SU-DHL-6 (cell line): ENCODE measurements around the gene FOCAD.

Experiments used
- CTCF ChIP-seq: fragments of 200-600 bp; sonication (generic); IDR thresholded peaks from one replicate; pipeline ENCODE4 v1.5.1; 2017; ENCODE audit warnings: antibody characterized with exemption, mild to moderate bottlenecking, low read length, moderate library complexity; ENCODE audit not compliant: insufficient read depth, poor library complexity, severe bottlenecking
- EZH2phosphoT487 ChIP-seq: fragments of 200-600 bp; sonication (generic), shearing (Covaris generic); conservative IDR thresholded peaks from 2 replicates; pipeline ENCODE4 v1.6.1; 2018; ENCODE audit warnings: mild to moderate bottlenecking, antibody characterized with exemption, low read length, moderate library complexity, mixed read lengths

DNA sequence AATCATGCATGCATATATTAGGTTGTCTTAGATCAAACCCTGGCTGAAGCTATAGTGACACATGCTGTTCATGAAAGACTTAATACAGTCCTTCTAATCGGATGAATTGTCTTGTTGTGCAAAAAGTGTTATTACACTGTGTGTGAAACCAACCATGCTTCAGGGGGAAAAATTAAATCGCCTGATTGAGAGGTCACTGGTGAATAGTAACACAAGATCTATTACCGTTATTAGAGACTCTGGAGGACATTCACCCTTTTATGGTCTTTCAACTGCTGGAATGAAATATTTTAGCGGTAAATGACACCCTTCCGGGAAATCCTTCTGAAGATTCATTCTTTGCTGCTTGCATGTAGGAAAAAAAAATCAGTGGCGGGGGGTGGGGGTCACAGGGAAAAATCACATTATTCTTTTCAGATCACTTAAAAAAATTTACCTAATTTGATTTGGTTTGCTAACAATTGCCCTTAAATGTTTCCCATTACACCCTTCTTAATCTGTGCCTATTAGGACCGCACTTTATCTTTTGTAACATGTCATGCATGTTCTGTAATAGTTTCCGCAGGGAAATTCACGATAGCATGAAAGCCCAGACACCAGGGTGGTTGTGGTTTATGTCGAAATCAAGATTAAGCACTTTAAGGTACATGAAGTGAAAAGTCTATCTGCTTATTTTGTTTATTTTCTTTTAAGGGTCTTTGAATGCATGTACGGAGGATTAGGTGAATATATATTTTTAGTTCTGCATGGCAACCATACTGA, 120.6 kb downstream of the FOCAD start:
- TF ChIP-seq EZH2phosphoT487 (no peak), CTCF (no peak)
